ENCODE results near the gene PRTN3. TPM values are rescaled to one million over a fixed set of nuclear protein-coding genes. Genes with fewer than 3 reads are reported as not detected.

The PRTN3 gene, protein sequence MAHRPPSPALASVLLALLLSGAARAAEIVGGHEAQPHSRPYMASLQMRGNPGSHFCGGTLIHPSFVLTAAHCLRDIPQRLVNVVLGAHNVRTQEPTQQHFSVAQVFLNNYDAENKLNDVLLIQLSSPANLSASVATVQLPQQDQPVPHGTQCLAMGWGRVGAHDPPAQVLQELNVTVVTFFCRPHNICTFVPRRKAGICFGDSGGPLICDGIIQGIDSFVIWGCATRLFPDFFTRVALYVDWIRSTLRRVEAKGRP
- total RNA-seq: not detected in 2 replicates

DNA sequence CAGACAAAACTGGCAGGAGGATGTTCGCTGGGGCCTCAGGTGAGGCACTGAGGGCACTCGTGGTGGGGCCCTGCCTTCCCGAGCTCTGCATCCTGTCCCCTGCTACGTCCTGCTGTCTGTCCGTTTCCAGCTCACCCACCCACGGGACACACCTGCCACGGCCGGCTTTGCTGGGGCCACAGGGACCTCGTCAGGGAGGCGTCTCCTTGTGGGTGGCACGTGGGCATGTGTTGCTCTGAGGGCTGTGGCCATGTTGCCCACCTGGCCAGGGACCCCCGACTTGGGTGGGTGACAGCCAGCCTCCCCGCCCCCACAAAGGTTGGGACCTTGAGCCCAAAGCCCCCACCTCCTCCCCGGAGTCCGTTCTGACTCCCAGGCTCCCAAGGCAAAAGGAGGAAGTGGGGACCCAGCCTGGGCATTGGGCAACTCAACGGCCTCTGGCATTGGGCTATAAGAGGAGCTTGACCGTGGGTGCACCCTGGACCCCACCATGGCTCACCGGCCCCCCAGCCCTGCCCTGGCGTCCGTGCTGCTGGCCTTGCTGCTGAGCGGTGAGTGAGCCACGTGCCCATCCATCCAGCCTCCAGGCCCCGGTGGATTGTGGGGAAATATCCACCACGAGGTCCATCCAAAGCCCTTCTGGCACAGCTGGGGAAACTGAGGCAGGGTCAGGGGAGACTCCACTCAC, at the start of gene PRTN3:
PRTN3 (plus strand) TSS at position 481 of the 688 bp plus-strand sequence; CDS start at position 491, 10 bp downstream.
- DNase-seq (ENCODE audit: low read depth in 2 of 2): no peak

DNA sequence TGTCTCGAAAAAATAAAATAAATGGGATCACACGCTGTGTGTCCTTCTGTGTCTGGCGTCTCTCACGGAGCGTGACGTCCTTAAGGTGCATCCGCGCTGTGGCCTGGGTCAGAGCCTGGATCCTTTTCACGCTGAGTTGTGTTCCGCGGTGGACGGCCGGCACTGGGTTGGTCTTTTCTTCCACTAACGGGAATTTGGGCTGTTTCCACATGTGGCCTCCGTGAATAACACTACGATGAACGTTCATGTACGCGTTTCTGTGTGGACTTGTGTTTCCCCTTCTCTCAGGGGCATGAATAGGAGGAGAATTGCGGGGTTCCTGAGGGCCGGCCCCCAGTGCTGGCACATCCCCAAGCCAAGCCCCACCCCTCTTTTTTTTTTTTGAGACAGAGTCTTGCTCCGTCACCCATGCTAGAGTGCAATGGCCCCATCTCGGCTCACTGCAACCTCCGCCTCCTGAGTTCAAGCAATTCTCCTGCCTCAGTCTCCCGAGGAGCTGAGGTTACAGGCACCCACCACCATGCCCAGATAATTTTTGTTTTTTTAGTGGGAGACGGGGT, 49.7 kb upstream of the PRTN3 start:
- no peak for DNase-seq (ENCODE audit: low read depth in 2 of 2)

DNA sequence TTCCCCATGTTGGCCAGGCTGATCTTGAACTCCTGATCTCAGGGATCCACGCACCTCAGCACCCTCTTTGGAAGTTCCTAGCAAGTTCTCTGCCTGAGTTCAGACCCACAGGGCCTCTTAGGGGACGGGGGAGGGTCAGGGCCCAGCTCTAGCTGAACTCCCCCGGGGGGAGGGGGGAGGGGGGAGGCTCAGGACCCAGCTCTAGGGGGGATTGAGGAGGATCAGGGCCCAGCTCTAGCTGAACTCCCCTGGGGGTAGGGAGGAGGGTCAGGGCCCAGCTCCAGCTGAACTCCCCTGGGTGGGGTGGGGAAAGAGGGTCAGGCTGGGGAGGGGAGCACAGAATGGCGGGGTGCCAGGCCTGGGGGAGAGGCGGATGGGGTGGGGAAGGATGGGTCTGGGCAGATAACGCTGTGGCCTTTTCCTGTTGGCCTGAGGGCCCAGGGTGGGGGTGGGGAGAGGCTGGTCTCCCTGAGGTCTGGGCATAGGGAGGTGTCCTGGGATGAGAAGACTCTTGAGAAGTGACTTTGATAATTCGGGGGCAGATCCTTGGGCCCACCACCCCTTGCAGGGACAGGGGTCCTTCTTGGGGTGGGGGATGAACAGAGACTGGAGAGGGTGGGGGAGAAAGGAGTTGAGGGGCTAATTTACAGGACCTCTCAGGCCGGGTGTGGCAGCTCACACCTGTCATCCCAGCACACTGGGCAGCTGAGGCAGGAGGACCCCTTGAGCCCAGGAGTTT, 49.1 kb upstream of the PRTN3 start:
- DNase-seq (ENCODE audit: low read depth in 2 of 2): peak in 1 of 2 donors; percentile 49

DNA sequence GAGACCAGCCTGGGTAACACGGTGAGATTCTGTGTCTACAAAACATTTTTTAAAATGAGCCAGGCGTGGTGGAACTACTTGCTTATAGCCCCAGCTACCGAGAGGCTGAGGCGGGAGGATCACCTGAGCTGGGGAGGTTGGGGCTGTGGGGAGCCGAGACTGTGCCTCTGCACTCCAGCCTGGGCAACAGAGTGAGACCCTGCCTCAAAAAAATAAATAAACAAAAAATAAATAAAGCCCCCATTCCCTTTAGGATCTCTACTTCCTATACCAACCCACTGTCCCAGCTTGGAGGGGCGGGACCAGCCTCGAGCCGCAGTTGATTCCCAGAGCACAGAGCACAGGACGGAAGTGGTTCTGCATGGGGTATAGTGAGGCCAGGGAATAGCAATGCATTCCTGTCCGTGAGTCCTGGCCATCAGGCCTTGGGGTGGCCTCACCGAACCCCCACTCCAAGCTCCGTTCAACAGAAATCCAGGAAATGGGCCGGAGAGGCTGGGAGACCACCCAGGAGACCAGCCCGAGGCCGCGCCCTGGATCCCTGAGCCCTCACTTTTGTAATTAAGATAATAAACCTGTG, 48.4 kb upstream of the PRTN3 start:
- peak in 1 of 2 donors; percentile 51 for DNase-seq (ENCODE audit: low read depth in 2 of 2)

DNA sequence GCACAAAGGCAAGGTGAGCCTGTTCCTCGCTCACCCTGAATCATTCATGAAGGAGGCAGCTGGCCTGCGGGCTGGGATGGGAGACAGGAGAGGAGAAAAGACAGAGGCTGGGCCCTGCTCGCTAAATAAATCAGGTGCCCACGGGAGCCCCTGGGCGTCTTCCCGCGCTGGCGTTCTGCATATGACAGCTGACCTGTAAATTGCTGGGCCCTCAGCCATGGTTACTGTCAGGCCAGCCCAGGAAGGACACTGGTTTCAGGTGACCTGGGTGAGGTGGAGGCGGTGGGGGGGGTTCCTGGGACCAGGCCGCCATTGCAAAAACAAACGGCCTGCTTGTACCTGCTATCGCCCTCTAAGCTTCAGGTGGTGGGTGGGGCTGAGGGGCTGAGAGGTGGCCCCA, 47.0 kb upstream of the PRTN3 start:
- DNase-seq (ENCODE audit: low read depth in 2 of 2): no peak

DNA sequence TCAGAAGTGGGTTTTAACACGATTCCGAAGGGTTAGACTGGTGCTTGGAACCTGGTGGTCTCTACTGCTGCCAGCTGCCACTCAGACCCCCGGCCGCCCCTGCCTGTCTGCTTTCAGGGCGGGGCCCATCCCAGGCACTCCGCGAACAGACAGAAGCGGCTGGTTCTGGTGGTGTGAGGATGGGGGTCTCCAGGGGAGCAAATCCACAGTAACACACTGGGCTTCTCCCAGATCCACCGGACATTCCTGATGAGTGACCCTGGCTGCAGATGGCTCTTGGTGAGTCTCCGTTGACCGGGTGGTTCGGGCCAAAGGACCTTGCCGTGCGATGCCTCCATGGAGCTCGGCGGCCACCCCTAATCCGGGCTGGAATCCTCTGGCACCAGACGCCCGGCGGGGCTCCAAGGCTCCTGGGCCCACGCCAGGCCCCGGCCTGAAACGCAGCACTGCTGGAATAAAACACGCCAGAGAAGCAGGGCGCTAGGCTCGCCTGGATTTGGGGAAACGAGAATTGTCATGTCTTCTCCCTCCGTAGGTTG, 45.7 kb upstream of the PRTN3 start:
- DNase-seq (ENCODE audit: low read depth in 2 of 2): no peak

DNA sequence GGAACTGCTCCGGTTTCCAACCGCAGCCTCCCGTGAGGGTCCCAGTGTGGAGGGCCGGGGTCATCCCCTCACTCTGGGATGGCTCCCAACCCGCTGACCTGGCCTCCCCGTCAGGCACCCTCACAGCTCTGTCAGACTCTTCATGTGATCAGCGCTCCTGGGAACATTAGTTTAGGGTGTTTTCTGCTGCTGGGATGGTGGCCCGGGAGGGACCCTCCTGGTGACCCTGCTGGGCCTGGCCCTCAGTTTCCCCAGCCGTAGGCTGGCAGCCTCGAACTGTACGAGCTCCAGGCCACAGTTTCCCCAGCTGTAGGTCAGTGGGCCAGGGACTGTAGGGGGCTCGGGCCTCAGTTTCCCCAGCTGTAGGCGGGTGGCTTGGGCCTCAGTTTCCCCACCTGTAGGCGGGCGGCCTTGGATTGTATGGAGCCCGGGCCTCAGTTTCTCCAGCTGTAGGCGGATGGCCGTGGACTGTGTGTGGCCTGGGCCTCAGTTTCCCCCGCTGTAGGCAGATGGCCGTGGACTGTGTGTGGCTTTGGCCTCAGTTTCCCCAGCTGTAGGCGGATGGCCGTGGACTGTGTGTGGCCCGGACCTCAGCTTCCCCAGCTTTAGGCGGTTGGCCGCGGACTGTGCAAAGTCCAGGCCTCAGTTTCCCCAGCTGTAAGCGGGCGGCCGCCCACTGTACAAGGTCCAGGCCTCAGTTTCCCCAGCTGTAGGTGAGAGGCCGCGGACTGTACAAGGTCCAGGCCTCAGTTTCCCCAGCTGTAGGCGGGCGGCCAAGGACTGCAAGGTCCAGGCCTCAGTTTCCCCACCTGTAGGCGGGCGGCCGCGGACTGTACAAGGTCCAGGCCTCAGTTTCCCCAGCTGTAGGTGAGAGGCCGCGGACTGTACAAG, 44.9 kb upstream of the PRTN3 start:
- no peak for DNase-seq (ENCODE audit: low read depth in 2 of 2)

DNA sequence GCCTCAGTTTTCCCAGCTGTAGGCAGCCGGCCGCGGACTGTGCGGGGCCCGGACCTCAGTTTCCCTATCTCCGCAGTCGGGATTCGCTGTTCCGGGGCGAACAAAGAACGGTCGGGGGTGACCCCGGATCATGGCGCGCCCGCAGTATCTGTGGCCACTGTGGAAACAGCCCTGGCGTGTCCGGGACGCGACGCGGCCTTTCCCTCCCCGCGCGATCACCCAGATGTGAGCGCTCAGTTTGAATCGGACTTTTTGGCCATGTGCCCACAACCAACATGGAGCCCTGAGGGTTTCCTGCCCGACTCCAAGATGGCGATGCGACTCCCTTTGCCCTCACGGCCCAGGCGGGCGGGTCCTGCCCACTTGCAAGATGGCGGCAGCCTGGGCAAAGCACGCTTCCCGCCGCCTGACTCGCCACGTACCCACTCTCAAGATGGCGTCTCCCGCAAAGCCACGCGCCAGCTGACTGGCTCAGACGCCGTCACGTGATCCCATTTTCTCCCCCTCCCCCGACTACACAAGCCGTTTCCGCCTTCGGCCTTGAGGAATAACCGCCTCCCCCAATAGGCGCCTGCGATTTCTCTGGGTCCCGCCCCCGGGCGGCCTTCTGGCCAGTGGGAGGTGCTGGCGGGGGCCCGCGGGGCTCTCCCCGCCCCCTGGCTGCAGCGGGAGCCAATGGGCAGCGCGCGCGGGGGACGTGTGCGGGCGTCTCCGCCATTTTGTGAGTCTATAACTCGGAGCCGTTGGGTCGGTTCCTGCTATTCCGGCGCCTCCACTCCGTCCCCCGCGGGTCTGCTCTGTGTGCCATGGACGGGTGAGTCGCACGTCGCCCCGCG, 43.9 kb upstream of the PRTN3 start, which contains the start of gene PTBP1:
PTBP1 (plus strand) TSS at position 761 of the 836 bp plus-strand sequence; CDS start at position 807, 46 bp downstream.
- peak; percentile 100 for DNase-seq (ENCODE audit: low read depth in 2 of 2)

DNA sequence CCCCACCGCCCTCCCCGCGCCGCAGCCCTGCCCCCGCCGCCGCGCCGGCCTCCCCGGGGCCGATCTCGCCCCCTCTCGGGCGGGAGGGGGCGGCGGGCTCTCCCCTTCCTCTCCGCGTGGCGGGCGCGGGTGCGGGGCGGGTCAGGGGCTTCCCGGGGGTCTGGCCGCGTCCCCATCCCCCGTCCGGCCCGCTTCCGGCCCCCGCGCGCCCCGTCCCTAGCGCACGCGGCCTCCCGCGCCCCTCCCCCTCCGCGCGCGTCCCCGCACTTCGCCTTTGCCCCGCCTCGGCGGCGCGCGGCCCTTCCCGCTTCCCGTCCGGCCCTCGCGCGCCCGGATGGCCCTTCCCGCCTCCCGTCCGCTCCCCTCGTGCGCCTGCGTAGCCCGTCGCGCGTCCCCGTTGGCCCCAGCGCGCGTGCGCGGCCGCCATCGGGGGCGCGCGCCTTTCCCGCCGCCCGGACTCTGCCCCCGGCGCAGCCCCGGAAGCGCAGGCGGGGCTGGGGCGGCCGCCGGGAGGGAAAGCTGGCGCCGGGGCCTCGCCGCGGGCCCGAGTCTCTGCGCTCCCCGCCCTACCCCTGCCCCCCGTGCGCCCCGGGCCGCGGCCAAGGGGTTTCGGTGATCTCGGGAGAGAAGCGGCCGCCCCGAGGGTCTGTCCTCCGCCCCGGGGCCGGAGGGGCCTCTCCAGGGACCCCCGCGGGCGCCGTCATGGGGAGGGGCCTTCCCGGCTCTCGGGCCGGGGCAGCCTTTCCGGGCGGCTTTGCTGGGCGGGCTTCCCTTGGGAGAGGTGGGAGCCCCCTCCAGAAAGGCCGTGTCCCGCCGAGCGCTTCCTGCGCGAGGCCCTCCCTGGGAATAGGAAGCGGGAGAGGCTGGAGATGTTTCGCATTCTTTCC, 43.0 kb upstream of the PRTN3 start:
- DNase-seq (ENCODE audit: low read depth in 2 of 2): peak; percentile 69 to 91

DNA sequence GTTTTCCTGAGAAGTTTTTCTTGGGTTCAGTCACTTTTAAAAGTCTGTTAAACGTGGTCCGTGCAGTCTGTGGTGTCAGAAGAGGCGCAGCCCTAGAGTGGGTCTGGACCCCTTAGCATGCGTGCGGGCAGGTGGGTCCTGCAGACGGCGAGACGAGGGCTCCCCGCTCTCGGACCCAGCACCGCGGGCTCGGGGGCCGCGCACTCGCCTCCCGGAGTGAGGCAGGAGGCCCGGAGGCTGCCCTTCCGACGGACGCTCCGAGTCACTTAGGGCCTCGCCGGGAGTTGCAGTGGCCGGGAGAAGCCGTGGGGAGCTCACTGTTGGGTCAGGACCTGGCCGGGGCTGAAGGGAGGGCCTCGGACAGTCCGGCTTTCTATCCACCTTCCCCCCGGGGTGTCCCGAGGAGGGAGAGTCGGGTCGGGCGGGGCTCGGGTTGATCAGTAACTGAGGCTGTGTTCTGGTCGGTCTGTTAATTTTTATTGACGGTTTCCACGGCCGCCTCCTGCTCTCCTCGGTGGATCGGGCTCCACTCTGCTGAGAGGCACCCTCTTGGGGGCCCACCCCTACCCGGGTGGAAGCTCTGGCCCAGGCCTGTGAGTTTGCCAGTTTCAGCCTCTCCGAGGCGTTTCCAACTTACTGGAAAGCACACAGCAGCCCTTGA, 42.3 kb upstream of the PRTN3 start:
- no peak for DNase-seq (ENCODE audit: low read depth in 2 of 2)

DNA sequence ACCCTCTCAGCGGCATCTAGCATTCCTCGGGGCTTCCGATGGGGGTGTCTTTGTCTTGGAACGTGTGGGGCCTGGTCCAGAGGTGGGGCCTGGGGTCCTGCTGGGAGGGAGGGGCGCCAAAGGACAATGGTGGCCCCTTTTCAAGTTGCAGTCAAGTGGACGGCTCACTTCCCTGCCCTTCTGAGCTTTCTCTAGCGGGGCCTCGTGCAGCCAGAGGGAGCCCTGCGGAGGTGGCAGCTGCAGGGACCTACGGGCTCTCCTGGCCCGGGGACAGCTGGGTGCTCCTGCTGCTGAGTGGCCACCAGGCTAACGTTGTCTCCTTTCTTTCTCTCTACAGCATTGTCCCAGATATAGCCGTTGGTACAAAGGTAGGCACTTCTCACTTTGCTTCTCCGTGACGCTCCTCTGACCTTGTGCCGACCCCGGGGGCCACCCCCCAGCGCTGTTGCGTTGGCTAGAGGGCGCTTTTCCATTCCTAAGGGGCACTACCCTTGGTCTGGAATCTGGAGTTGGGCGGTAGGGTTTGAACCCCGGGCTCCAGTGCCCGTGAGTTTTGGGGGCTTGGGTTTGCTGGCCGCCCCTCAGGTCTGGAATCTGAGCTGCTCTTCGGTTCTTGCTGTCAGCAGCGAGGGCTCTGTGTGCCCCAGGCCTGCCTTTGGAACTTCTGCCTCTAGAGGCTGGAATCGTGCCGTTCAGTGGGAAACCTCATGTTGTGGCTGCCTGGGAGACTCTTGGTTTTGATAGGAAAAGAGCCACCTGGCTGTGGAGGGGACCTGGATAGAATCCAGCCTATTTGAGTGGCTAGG, 41.5 kb upstream of the PRTN3 start:
- DNase-seq (ENCODE audit: low read depth in 2 of 2): peak in 1 of 2 donors; percentile 49

DNA sequence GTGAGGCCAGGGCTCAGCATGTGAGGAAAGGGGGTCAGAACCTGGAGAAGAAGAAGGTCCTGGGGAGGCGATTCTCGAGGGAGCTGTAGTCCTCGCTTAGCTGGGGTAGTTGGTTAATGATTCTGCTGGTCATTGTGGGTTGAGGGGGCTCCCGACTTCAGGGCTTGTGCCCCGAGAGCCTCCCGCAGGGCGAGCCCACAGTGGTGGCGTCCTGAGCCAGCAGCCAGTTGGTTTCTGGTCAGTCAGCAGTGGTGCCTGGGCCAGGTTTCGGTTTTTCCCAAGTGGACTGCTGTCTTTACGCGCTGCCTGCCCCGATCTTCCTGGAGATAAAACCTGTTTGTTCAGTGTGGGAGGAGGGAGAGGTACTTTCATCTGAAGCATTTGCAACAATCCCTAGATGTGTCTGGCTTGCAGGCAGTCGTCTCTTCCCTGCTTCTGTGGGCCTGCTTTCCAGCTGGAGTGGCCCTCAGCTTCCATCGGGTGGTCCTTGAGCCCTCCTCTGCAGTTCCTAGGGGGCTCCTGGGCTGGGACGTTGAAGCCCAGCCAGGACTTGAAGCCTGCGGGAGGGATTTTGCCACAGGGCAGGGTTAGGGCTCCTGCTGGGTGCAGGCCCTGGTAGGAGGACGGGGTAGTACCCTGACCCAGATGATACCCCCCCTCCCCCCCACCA, 40.3 kb upstream of the PRTN3 start:
- peak in 1 of 2 donors; percentile 42 for DNase-seq (ENCODE audit: low read depth in 2 of 2)

DNA sequence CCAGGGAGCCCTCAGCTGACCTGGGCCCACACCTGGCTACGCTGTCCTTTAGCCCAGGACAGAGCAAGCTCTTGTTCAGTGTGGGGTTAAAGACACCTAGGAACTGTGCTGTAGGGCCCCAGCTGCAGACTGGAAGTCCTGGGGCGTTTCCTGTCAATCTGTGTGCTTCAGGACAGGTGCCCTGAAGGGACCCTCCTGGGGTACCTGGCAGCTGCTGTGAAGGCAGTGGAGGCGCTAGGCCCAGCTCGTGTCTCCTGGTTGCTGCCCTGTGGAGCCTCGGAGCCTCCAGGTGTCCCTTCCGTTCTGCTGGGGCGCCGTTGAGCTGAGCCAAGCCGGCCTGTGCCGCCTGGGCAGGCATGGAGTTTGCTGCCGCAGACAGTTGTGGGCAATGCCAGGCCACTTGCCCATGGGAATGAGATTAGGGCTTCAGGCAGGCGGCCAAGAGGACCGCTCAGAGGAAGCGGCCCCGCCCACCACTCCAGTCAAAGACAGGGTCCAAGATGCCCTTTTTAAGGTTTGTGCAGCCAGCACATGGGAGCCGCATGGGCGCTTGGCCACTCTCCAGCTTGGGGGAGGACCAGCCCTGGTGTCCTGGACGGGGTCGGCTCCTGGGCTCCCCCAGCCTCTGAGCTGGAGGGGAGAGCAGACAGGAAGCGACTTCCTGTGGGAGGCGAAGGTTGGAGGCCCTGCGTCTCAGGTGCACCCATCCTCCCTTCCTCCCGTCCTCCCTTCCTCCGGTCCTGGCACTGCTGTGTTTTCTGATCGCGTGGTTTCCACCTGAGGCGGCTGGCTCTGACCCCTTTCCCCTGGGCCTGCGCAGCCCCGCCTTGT, 39.6 kb upstream of the PRTN3 start:
- peak in 1 of 2 donors; percentile 44 for DNase-seq (ENCODE audit: low read depth in 2 of 2)

DNA sequence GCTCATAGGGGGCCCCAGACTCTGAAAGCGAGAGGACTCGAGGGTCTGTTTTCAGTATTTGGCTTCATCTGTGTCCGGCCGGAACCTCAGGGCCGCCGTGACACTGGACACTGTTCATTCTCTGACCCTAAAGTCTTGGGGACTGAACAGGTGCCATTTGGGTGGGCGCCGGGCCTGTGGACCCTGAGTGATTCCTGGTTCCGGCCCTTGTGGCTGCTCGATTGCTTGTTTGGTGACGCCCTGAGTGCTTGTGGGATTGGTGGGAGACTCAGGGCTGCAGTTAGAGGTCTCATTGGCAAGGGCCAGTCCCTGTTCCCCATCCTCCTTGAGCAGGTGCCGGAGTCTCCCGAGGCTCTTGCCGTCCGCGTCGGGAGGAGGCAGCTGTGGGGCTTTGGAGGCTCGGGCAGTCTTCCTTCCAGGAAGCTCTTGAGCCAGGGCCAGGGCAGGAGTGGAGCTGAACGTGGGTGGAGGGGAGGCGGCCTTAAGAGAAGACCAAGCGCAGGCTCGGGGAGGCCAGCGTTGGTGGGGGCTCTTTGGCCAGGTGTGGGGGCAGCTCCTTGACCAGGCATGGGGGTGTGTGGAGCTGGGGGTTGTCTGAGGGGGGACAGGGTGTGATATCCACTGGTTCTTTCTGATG, 38.8 kb upstream of the PRTN3 start:
- DNase-seq (ENCODE audit: low read depth in 2 of 2): peak in 1 of 2 donors; percentile 58
